ENCODE measurements around the gene FMNL2. TPM values are rescaled to one million over a fixed set of nuclear protein-coding genes. Genes with fewer than 3 reads are reported as not detected.

The FMNL2 gene
- total RNA-seq, 1 donor from 2014 or later, result 24.7 TPM

DNA sequence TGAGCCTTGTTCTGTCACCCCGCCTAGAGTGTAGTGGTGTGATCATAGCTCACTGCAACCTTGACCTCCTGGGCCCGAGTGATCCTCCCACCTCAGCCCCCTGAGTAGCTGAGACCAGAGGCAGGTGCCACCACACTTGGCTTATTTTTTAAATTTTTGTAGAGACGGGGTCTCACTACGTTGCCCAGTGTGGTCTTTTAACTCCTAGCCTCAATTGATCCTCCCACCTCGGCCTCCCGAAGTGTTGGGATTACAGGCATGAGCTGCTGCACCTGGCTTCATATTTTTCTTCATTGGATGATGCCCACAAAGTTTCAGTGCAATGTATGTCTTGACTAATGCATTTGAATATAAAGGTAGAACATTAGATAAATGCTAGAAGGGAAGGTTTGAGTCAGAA, 120.8 kb downstream of the FMNL2 start:
- TF ChIP-seq, protein P1, sequence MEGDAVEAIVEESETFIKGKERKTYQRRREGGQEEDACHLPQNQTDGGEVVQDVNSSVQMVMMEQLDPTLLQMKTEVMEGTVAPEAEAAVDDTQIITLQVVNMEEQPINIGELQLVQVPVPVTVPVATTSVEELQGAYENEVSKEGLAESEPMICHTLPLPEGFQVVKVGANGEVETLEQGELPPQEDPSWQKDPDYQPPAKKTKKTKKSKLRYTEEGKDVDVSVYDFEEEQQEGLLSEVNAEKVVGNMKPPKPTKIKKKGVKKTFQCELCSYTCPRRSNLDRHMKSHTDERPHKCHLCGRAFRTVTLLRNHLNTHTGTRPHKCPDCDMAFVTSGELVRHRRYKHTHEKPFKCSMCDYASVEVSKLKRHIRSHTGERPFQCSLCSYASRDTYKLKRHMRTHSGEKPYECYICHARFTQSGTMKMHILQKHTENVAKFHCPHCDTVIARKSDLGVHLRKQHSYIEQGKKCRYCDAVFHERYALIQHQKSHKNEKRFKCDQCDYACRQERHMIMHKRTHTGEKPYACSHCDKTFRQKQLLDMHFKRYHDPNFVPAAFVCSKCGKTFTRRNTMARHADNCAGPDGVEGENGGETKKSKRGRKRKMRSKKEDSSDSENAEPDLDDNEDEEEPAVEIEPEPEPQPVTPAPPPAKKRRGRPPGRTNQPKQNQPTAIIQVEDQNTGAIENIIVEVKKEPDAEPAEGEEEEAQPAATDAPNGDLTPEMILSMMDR (IDR thresholded peaks at IDR 0.05; ENCODE audit: insufficient read depth, low read length, severe bottlenecking), result no peak
- FAIRE-seq, result no peak
- no peak for DNase-seq (ENCODE audit: low read depth)

DNA sequence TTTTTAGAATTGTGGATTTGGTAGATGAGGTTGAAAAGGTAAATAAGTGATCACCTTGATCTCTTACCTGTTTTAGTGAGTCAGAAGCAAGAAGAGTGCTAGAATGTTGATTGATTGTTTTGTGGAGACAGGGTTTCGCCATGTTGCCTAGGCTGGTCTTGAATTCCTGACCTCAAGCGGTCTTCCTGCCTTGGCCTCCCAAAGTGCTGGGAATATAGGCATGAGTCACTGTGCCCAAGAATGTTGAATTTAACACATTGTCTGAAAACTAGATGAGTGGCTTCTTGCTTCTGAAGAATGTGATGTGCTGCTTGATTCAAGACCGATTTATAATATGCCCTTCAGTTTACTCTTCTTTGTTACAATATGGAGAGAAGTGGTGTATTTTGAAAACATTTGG, 121.3 kb downstream of the FMNL2 start:
- Histone ChIP-seq H3K27me3 (ENCODE audit: control insufficient read depth, insufficient read depth, low read length) (no peaks in the 10 kb centered on the region), H3K4me3 (ENCODE audit: low read depth, low read length) (no peak overlapping the region), H3K36me3 (ENCODE audit: control insufficient read depth, insufficient read depth, low read length) (no peaks in the 10 kb centered on the region)
- DNase-seq (ENCODE audit: low read depth) (peak; percentile 83), FAIRE-seq (no peak)
- TF ChIP-seq, protein P1 (IDR thresholded peaks at IDR 0.05; ENCODE audit: insufficient read depth, low read length, severe bottlenecking), result no peak

More for the DNA sequence above, 120.8 kb downstream of the FMNL2 start:
- no peaks in the 10 kb centered on the region for H3K36me3 ChIP-seq (ENCODE audit: control insufficient read depth, insufficient read depth, low read length)
- H3K4me3 ChIP-seq (ENCODE audit: low read depth, low read length), result no peak overlapping the region
- H3K27me3 ChIP-seq (ENCODE audit: control insufficient read depth, insufficient read depth, low read length), result no peaks in the 10 kb centered on the region

DNA sequence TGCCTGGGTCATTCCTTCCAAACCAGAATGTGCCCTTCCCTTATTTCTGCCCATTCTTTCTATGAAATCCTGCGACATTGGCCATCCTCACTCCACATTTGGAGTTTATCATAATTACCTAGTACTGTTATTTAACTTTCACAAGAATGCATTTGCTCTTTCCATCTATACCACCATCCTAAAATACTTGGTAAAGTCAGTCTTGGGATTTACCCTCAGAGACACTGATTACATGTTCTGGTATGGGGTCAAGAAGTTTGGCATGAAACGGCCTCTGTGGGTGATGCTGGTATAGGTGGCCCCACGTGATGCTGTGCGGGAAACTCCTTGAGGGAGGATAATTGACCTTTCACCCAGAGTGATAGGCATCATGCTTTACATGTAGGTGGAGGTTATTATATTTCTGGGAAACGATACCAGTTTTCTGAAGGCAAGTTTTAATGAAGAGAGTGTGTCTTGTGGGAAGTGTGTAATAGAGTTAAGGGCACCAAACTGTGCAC, 123.5 kb downstream of the FMNL2 start:
- no peak for FAIRE-seq
- DNase-seq (ENCODE audit: low read depth), result no peak
- TF ChIP-seq, protein P1 (IDR thresholded peaks at IDR 0.05; ENCODE audit: insufficient read depth, low read length, severe bottlenecking), result no peak
- H3K36me3 ChIP-seq (ENCODE audit: control insufficient read depth, insufficient read depth, low read length), result no peaks in the 10 kb centered on the region
- H3K4me3 ChIP-seq (ENCODE audit: low read depth, low read length), result no peak overlapping the region
- H3K27me3 ChIP-seq (ENCODE audit: control insufficient read depth, insufficient read depth, low read length), result no peaks in the 10 kb centered on the region

DNA sequence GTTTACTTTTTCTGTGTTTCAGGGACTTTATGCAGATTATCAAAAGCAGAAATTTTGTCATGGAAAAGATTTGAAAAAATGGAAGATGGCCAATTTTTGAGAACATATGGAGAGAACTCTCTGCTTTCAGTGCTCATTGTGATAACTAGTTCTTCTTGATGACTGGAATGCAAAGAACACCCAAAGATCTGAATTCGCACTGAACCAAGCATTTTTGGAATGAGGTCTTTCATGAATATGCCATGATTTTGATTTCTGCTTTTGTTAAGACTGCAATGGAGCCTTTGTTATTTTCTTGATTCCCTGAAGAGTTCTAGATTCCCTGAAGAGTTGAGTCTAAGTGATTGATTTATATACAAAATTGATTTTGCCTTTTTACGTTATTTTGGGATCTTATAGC, 124.1 kb downstream of the FMNL2 start:
- H3K27me3 ChIP-seq (ENCODE audit: control insufficient read depth, insufficient read depth, low read length), result no peaks in the 10 kb centered on the region
- no peak for FAIRE-seq
- DNase-seq (ENCODE audit: low read depth), result no peak
- H3K36me3 ChIP-seq (ENCODE audit: control insufficient read depth, insufficient read depth, low read length), result no peaks in the 10 kb centered on the region
- H3K4me3 ChIP-seq (ENCODE audit: low read depth, low read length), result no peak overlapping the region
- TF ChIP-seq, protein P1 (IDR thresholded peaks at IDR 0.05; ENCODE audit: insufficient read depth, low read length, severe bottlenecking), result no peak

DNA sequence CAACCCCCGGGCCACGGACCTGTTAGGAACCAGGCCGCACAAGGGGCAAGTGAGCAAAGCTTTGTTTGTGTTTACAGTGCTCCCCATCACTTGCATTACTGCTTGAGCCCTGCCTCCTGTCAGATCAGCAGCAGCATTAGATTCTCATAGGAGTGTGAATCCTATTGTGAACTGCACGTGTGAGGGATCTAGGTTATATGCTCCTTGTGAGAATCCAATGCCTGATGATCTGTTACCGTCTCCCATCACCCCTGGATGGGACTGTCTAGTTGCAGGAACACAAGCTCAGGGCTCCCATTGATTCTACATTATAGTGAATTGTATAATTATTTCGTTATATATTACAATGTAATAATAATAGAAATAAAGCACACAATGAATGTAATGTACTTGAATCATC, 125.6 kb downstream of the FMNL2 start:
- H3K4me3 ChIP-seq (ENCODE audit: low read depth, low read length), result no peak overlapping the region
- TF ChIP-seq, protein P1 (IDR thresholded peaks at IDR 0.05; ENCODE audit: insufficient read depth, low read length, severe bottlenecking), result no peak
- H3K27me3 ChIP-seq (ENCODE audit: control insufficient read depth, insufficient read depth, low read length), result no peaks in the 10 kb centered on the region
- no peaks in the 10 kb centered on the region for H3K36me3 ChIP-seq (ENCODE audit: control insufficient read depth, insufficient read depth, low read length)
- FAIRE-seq, result no peak
- DNase-seq (ENCODE audit: low read depth), result no peak

DNA sequence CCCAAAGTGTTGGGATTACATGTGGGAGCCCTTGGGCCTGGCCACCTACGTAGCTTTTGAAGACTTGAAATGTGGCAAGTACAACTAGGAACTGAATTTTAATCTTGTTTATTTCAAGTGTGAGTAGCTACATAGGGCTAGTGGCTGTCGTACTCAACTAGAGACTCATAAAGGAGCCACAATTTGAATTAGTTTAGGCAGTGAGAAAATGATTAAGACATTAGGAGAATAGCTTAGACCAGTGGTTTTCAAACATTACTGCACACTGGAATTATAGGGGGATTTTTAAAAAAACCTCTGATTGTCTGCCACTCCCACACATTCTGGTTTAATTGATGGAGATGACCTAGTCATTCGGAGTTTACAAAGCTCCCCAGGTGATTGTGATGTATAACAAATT, 127.1 kb downstream of the FMNL2 start:
- FAIRE-seq (no peak), DNase-seq (ENCODE audit: low read depth) (no peak)
- H3K36me3 ChIP-seq (ENCODE audit: control insufficient read depth, insufficient read depth, low read length), result no peaks in the 10 kb centered on the region
- H3K27me3 ChIP-seq (ENCODE audit: control insufficient read depth, insufficient read depth, low read length), result no peaks in the 10 kb centered on the region
- H3K4me3 ChIP-seq (ENCODE audit: low read depth, low read length), result no peak overlapping the region
- TF ChIP-seq, protein P1 (IDR thresholded peaks at IDR 0.05; ENCODE audit: insufficient read depth, low read length, severe bottlenecking), result no peak
